Measurements from ENCODE around the gene LRIG2. TPM values are rescaled to one million over a fixed set of nuclear protein-coding genes. Genes with fewer than 3 reads are reported as not detected.

LRIG2 gene
- total and polyA plus RNA-seq, 9 of the 15 experiments (the other 6 are each of a cell fraction or from before 2014, with no cell fraction given) = 1.8 to 28.1 (median 11.5) TPM

DNA sequence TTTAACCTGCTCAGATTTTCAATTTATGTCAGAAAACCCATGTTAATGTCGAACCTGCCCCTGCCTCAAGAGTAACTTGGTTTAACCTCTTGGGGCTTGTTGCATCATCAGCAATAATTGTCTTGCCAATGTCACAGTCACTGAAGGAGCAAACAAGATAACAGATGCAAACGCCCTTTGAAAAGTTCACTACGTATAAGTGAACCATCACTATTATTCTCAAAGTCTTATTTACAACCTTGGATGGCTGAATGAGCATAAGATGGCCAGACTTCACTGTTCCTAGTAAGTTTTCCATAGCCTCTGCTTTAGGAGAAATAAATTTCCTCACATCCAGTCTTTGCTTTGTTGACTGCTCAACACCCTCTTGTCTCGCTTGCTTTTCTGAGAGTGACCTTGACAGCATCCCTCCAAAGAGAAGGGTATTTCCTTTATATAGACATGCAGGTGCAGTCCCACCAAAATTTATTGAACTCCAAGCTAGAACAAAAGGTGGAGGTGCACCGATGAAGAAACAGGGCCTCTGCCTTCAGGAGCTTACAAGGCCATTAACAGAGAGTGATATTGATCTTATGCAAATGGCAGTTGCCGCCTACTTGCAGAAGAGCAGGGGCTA is 749 bp upstream of the LRIG2 start (continued):
- TF ChIP-seq, protein P1, sequence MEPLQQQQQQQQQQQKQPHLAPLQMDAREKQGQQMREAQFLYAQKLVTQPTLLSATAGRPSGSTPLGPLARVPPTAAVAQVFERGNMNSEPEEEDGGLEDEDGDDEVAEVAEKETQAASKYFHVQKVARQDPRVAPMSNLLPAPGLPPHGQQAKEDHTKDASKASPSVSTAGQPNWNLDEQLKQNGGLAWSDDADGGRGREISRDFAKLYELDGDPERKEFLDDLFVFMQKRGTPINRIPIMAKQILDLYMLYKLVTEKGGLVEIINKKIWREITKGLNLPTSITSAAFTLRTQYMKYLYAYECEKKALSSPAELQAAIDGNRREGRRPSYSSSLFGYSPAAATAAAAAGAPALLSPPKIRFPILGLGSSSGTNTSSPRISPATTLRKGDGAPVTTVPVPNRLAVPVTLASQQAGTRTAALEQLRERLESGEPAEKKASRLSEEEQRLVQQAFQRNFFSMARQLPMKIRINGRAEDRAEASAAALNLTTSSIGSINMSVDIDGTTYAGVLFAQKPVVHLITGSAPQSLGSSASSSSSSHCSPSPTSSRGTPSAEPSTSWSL (CRISPR knock-in tag; IDR thresholded peaks at IDR 0.05; ENCODE audit: borderline replicate concordance) = no peak
- peak; percentile 70; the same call in 1 of the 2 replicates for TF ChIP-seq SMARCA5 (IDR thresholded peaks at IDR 0.05)
- TF ChIP-seq, protein P2, sequence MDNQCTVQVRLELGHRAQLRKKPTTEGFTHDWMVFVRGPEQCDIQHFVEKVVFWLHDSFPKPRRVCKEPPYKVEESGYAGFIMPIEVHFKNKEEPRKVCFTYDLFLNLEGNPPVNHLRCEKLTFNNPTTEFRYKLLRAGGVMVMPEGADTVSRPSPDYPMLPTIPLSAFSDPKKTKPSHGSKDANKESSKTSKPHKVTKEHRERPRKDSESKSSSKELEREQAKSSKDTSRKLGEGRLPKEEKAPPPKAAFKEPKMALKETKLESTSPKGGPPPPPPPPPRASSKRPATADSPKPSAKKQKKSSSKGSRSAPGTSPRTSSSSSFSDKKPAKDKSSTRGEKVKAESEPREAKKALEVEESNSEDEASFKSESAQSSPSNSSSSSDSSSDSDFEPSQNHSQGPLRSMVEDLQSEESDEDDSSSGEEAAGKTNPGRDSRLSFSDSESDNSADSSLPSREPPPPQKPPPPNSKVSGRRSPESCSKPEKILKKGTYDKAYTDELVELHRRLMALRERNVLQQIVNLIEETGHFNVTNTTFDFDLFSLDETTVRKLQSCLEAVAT (IDR thresholded peaks at IDR 0.05) = no peak
- TF ChIP-seq, protein P3, sequence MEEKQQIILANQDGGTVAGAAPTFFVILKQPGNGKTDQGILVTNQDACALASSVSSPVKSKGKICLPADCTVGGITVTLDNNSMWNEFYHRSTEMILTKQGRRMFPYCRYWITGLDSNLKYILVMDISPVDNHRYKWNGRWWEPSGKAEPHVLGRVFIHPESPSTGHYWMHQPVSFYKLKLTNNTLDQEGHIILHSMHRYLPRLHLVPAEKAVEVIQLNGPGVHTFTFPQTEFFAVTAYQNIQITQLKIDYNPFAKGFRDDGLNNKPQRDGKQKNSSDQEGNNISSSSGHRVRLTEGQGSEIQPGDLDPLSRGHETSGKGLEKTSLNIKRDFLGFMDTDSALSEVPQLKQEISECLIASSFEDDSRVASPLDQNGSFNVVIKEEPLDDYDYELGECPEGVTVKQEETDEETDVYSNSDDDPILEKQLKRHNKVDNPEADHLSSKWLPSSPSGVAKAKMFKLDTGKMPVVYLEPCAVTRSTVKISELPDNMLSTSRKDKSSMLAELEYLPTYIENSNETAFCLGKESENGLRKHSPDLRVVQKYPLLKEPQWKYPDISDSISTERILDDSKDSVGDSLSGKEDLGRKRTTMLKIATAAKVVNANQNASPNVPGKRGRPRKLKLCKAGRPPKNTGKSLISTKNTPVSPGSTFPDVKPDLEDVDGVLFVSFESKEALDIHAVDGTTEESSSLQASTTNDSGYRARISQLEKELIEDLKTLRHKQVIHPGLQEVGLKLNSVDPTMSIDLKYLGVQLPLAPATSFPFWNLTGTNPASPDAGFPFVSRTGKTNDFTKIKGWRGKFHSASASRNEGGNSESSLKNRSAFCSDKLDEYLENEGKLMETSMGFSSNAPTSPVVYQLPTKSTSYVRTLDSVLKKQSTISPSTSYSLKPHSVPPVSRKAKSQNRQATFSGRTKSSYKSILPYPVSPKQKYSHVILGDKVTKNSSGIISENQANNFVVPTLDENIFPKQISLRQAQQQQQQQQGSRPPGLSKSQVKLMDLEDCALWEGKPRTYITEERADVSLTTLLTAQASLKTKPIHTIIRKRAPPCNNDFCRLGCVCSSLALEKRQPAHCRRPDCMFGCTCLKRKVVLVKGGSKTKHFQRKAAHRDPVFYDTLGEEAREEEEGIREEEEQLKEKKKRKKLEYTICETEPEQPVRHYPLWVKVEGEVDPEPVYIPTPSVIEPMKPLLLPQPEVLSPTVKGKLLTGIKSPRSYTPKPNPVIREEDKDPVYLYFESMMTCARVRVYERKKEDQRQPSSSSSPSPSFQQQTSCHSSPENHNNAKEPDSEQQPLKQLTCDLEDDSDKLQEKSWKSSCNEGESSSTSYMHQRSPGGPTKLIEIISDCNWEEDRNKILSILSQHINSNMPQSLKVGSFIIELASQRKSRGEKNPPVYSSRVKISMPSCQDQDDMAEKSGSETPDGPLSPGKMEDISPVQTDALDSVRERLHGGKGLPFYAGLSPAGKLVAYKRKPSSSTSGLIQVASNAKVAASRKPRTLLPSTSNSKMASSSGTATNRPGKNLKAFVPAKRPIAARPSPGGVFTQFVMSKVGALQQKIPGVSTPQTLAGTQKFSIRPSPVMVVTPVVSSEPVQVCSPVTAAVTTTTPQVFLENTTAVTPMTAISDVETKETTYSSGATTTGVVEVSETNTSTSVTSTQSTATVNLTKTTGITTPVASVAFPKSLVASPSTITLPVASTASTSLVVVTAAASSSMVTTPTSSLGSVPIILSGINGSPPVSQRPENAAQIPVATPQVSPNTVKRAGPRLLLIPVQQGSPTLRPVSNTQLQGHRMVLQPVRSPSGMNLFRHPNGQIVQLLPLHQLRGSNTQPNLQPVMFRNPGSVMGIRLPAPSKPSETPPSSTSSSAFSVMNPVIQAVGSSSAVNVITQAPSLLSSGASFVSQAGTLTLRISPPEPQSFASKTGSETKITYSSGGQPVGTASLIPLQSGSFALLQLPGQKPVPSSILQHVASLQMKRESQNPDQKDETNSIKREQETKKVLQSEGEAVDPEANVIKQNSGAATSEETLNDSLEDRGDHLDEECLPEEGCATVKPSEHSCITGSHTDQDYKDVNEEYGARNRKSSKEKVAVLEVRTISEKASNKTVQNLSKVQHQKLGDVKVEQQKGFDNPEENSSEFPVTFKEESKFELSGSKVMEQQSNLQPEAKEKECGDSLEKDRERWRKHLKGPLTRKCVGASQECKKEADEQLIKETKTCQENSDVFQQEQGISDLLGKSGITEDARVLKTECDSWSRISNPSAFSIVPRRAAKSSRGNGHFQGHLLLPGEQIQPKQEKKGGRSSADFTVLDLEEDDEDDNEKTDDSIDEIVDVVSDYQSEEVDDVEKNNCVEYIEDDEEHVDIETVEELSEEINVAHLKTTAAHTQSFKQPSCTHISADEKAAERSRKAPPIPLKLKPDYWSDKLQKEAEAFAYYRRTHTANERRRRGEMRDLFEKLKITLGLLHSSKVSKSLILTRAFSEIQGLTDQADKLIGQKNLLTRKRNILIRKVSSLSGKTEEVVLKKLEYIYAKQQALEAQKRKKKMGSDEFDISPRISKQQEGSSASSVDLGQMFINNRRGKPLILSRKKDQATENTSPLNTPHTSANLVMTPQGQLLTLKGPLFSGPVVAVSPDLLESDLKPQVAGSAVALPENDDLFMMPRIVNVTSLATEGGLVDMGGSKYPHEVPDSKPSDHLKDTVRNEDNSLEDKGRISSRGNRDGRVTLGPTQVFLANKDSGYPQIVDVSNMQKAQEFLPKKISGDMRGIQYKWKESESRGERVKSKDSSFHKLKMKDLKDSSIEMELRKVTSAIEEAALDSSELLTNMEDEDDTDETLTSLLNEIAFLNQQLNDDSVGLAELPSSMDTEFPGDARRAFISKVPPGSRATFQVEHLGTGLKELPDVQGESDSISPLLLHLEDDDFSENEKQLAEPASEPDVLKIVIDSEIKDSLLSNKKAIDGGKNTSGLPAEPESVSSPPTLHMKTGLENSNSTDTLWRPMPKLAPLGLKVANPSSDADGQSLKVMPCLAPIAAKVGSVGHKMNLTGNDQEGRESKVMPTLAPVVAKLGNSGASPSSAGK (IDR thresholded peaks at IDR 0.05) = no peak
